Suppressor macrophage (primary cell): ENCODE measurements around the gene CHFR.
"Not testable (repeated sequence)": the region's sequence is repeated elsewhere in the genome, so short reads cannot be mapped to it uniquely, and the experiment has no call there.

Source experiments
- DNase-seq, 4 experiments: peaks; one replicate each; pipeline ENCODE4 v3.0.0-alpha.2; 2020 to 2022

Gene CHFR

GRCh38 chr12:132838410-132839080 is 48.9 kb downstream of the CHFR start:
- no peak for DNase-seq

GRCh38 chr12:132837693-132838409 is 49.6 kb downstream of the CHFR start:
- no peak for DNase-seq

- DNase-seq, result no peak
These were observed 50.5 kb downstream of the CHFR start for GRCh38 chr12:132836795-132837331.

GRCh38 chr12:132836230-132836629 is 51.2 kb downstream of the CHFR start:
- not testable (repeated sequence) for DNase-seq

GRCh38 chr12:132835076-132836025 is 52.1 kb downstream of the CHFR start:
- no peak for DNase-seq

GRCh38 chr12:132834181-132834711 is 53.2 kb downstream of the CHFR start:
- DNase-seq, result no peak

GRCh38 chr12:132833341-132833740 is 54.1 kb downstream of the CHFR start:
- DNase-seq, result no peak

GRCh38 chr12:132831771-132832170 is 55.6 kb downstream of the CHFR start:
- DNase-seq, result no peak

- DNase-seq, result peak; percentile 96 to 98 (median 97)
These were observed 58.5 kb downstream of the CHFR start, which contains the start of gene GOLGA3 for GRCh38 chr12:132828706-132829534. Gene GOLGA3, minus strand, starts transcription at chr12:132828869. Its CDS starts 6,741 bp downstream, at chr12:132822128.

- DNase-seq, result peak; percentile 67 to 80 (median 77)
These were observed 59.4 kb downstream of the CHFR start for GRCh38 chr12:132827763-132828703.

- no peak for DNase-seq
These were observed 61.5 kb downstream of the CHFR start for GRCh38 chr12:132825861-132826260.

GRCh38 chr12:132825089-132825488 is 62.3 kb downstream of the CHFR start:
- DNase-seq, result no peak

GRCh38 chr12:132824053-132824452 is 63.4 kb downstream of the CHFR start:
- DNase-seq, result peak in 3 of 4 experiments; percentile 22 to 37 (median 29)

- no peak for DNase-seq
These were observed 68.8 kb downstream of the CHFR start for GRCh38 chr12:132818562-132818961.

- no peak for DNase-seq
These were observed 73.2 kb downstream of the CHFR start for GRCh38 chr12:132814232-132814631.

- no peak for DNase-seq
These were observed 74.0 kb downstream of the CHFR start for GRCh38 chr12:132813443-132813842.

GRCh38 chr12:132812631-132813305 is 74.6 kb downstream of the CHFR start:
- DNase-seq, result no peak

GRCh38 chr12:132809391-132809790 is 78.0 kb downstream of the CHFR start:
- peak; percentile 26 to 43 (median 34) for DNase-seq

- no peak for DNase-seq
These were observed 79.9 kb downstream of the CHFR start for GRCh38 chr12:132807295-132808092.
